Upper lobe of left lung (tissue), 4 donors: ENCODE measurements around the gene SHISA6.
A peak's percentile ranks its signal among the peaks of the same experiment; 100 is the strongest.

Experiments used
- POLR2AphosphoS5 ChIP-seq, 2 donors: sonication (generic); formaldehyde crosslinking; IDR thresholded peaks; one replicate each; pipeline ENCODE4 v1.5.1; 2017; ENCODE audit warnings: antibody characterized with exemption in 2 of 2
- TF ChIP-seq, protein P1 (sequence below), 6 experiments: fragments of 450-650 bp in 4 of 6; fragments of 200-600 bp in 2 of 6; sonication (generic) in 2 of 6; IDR thresholded peaks; one replicate each; pipeline ENCODE4 v1.5.1; 2016 to 2019; ENCODE audit warnings: antibody characterized with exemption in 6 of 6

DNA sequence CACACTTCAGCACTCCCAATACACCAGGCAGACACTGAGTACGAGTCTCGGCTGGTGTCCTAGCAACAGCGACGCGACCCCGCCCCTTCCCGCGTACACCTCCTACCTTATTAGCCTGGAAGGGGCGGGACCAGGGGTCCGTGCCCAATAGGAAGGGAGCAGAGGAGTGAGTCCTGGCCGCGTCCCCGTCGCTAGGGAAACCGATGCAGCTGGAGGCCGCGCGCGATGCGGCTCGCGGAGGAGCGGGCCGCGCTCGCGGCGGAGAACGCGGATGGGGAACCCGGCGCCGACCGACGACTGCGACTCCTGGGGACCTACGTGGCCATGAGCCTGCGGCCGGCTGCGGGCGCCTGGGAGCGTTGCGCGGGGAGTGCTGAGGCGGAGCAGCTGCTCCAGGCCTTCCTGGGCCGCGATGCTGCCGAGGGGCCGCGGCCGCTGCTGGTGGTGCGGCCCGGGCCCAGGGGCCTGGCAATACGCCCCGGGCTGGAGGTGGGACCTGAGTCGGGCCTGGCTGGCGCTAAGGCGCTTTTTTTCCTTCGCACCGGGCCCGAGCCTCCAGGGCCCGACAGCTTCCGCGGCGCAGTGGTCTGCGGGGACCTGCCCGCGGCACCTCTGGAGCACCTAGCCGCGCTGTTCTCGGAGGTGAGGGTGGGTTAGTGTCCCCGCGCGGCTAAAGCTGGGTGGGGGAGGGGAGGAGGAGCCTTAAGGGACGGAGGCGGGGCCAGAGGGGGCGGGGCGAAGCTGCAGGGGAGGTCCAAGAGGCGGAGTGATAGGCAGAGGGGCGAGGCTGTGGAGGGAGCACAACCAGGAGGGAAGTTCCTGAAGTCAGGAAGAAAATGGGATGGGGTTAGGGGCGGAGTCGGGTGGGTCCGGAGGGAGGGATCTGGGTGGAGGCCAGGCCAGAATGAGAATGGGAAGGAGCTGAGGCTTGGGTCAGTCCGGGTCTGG lies 357.5 kb downstream of the SHISA6 start, which contains the start of gene DNAH9:
- TF ChIP-seq, protein P1, sequence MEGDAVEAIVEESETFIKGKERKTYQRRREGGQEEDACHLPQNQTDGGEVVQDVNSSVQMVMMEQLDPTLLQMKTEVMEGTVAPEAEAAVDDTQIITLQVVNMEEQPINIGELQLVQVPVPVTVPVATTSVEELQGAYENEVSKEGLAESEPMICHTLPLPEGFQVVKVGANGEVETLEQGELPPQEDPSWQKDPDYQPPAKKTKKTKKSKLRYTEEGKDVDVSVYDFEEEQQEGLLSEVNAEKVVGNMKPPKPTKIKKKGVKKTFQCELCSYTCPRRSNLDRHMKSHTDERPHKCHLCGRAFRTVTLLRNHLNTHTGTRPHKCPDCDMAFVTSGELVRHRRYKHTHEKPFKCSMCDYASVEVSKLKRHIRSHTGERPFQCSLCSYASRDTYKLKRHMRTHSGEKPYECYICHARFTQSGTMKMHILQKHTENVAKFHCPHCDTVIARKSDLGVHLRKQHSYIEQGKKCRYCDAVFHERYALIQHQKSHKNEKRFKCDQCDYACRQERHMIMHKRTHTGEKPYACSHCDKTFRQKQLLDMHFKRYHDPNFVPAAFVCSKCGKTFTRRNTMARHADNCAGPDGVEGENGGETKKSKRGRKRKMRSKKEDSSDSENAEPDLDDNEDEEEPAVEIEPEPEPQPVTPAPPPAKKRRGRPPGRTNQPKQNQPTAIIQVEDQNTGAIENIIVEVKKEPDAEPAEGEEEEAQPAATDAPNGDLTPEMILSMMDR (IDR thresholded peaks at IDR 0.05), result no peak
- peak in 1 of 2 donors; percentile 30 for TF ChIP-seq POLR2AphosphoS5 (IDR thresholded peaks at IDR 0.05)
